ENCODE data around the gene OR2T1.

The OR2T1 gene

GRCh38 chr1:248406721-248407692, 4.2 kb downstream of the OR2T1 start:
- H3K14ac ChIP-seq (ENCODE audit: low read length), result no peak overlapping the region
- no peak overlapping the region for H3K4me3 ChIP-seq (ENCODE audit: low read depth, low read length)
- H3K27me3 ChIP-seq (ENCODE audit: insufficient read depth, low read length), result no peaks in the 10 kb centered on the region
- no peaks in the 10 kb centered on the region for H3K4me1 ChIP-seq (ENCODE audit: control insufficient read depth in 1 of 2, insufficient read depth in 2 of 2, low read length in 2 of 2)
- no peaks in the 10 kb centered on the region for H3K79me1 ChIP-seq (ENCODE audit: low read length)
- no peak overlapping the region for H2BK120ac ChIP-seq (ENCODE audit: insufficient read depth, low read length, poor library complexity)
- H3K18ac ChIP-seq (ENCODE audit: low read length), result no peak overlapping the region
- H3K27ac ChIP-seq (ENCODE audit: low read depth, low read length), result no peak overlapping the region
- H3K9ac ChIP-seq (ENCODE audit: low read length), result no peak overlapping the region
- H3K9me3 ChIP-seq (ENCODE audit: insufficient read depth, low read depth, low read length), result peaks cover 19% of the 10 kb centered on the region
- H4K91ac ChIP-seq (ENCODE audit: low read depth, low read length), result no peak overlapping the region
- H4K8ac ChIP-seq (ENCODE audit: low read depth, low read length), result no peak overlapping the region
- no peaks in the 10 kb centered on the region for H3K79me2 ChIP-seq (ENCODE audit: control insufficient read depth, insufficient read depth, low read length, poor library complexity)
- no peak overlapping the region for H2AFZ ChIP-seq (ENCODE audit: insufficient read depth, low read length, poor library complexity)
- H2BK12ac ChIP-seq (ENCODE audit: low read length), result no peak overlapping the region
- H4K12ac ChIP-seq (ENCODE audit: low read depth, low read length), result no peak overlapping the region
- no peak overlapping the region for H3K4me2 ChIP-seq (ENCODE audit: low read length)
- DNase-seq, result no peak
- H3K4ac ChIP-seq (ENCODE audit: low read depth, low read length), result no peak overlapping the region
- no peak overlapping the region for H2BK5ac ChIP-seq (ENCODE audit: low read depth, low read length, poor library complexity)
- no peaks in the 10 kb centered on the region for H3K36me3 ChIP-seq (ENCODE audit: control insufficient read depth in 1 of 2, insufficient read depth in 2 of 2, low read length in 2 of 2)
- WGBS (ENCODE audit: extremely low coverage, insufficient coverage, insufficient read length), result no CpG with 5 or more reads among the region's 8 CpGs
- H3K23ac ChIP-seq (ENCODE audit: low read length), result no peak overlapping the region
- H2AK5ac ChIP-seq (ENCODE audit: low read length), result no peak overlapping the region

- Histone ChIP-seq H2BK12ac (ENCODE audit: low read length) (no peak overlapping the region), H3K18ac (ENCODE audit: low read length) (no peak overlapping the region), H3K14ac (ENCODE audit: low read length) (no peak overlapping the region), H4K8ac (ENCODE audit: low read depth, low read length) (no peak overlapping the region), H2AK5ac (ENCODE audit: low read length) (no peak overlapping the region), H3K4ac (ENCODE audit: low read depth, low read length) (no peak overlapping the region), H4K91ac (ENCODE audit: low read depth, low read length) (no peak overlapping the region), H4K12ac (ENCODE audit: low read depth, low read length) (no peak overlapping the region), H2BK5ac (ENCODE audit: low read depth, low read length, poor library complexity) (no peak overlapping the region), H3K27ac (ENCODE audit: low read depth, low read length) (no peak overlapping the region), H3K4me1 (ENCODE audit: control insufficient read depth in 1 of 2, insufficient read depth in 2 of 2, low read length in 2 of 2) (no peaks in the 10 kb centered on the region), H3K9me3 (ENCODE audit: insufficient read depth, low read depth, low read length) (peaks cover 20% of the 10 kb centered on the region), H3K4me3 (ENCODE audit: low read depth, low read length) (no peak overlapping the region), H3K27me3 (ENCODE audit: insufficient read depth, low read length) (no peaks in the 10 kb centered on the region), H3K36me3 (ENCODE audit: control insufficient read depth in 1 of 2, insufficient read depth in 2 of 2, low read length in 2 of 2) (no peaks in the 10 kb centered on the region), H3K79me1 (ENCODE audit: low read length) (no peaks in the 10 kb centered on the region), H3K9ac (ENCODE audit: low read length) (no peak overlapping the region), H2AFZ (ENCODE audit: insufficient read depth, low read length, poor library complexity) (no peak overlapping the region), H2BK120ac (ENCODE audit: insufficient read depth, low read length, poor library complexity) (no peak overlapping the region), H3K23ac (ENCODE audit: low read length) (no peak overlapping the region), H3K79me2 (ENCODE audit: control insufficient read depth, insufficient read depth, low read length, poor library complexity) (no peaks in the 10 kb centered on the region), H3K4me2 (ENCODE audit: low read length) (no peak overlapping the region)
- WGBS (ENCODE audit: extremely low coverage, insufficient coverage, insufficient read length), result no CpG with 5 or more reads among the region's 3 CpGs
- no peak for DNase-seq
Observed at GRCh38 chr1:248416226-248416625, 13.4 kb downstream of the OR2T1 start.

- Histone ChIP-seq H2BK12ac (ENCODE audit: low read length) (no peak overlapping the region), H4K8ac (ENCODE audit: low read depth, low read length) (no peak overlapping the region), H3K79me1 (ENCODE audit: low read length) (no peaks in the 10 kb centered on the region), H3K9me3 (ENCODE audit: insufficient read depth, low read depth, low read length) (peaks cover 15% of the 10 kb centered on the region), H3K4me3 (ENCODE audit: low read depth, low read length) (no peak overlapping the region), H2BK120ac (ENCODE audit: insufficient read depth, low read length, poor library complexity) (no peak overlapping the region), H2AK5ac (ENCODE audit: low read length) (no peak overlapping the region), H2AFZ (ENCODE audit: insufficient read depth, low read length, poor library complexity) (no peak overlapping the region), H3K79me2 (ENCODE audit: control insufficient read depth, insufficient read depth, low read length, poor library complexity) (no peaks in the 10 kb centered on the region), H3K4me1 (ENCODE audit: control insufficient read depth in 1 of 2, insufficient read depth in 2 of 2, low read length in 2 of 2) (no peaks in the 10 kb centered on the region), H3K27me3 (ENCODE audit: insufficient read depth, low read length) (no peaks in the 10 kb centered on the region), H3K27ac (ENCODE audit: low read depth, low read length) (no peak overlapping the region), H3K9ac (ENCODE audit: low read length) (no peak overlapping the region), H3K36me3 (ENCODE audit: control insufficient read depth in 1 of 2, insufficient read depth in 2 of 2, low read length in 2 of 2) (no peaks in the 10 kb centered on the region), H3K4me2 (ENCODE audit: low read length) (no peak overlapping the region), H3K23ac (ENCODE audit: low read length) (no peak overlapping the region), H2BK5ac (ENCODE audit: low read depth, low read length, poor library complexity) (no peak overlapping the region), H3K18ac (ENCODE audit: low read length) (no peak overlapping the region), H4K91ac (ENCODE audit: low read depth, low read length) (no peak overlapping the region), H4K12ac (ENCODE audit: low read depth, low read length) (no peak overlapping the region), H3K14ac (ENCODE audit: low read length) (no peak overlapping the region), H3K4ac (ENCODE audit: low read depth, low read length) (no peak overlapping the region)
- no peak for DNase-seq
- WGBS (ENCODE audit: extremely low coverage, insufficient coverage, insufficient read length), result no CpG with 5 or more reads among the region's 2 CpGs
Observed at GRCh38 chr1:248417854-248418253, 15.0 kb downstream of the OR2T1 start.

GRCh38 chr1:248421384-248421783, 18.5 kb downstream of the OR2T1 start:
- Histone ChIP-seq H2AFZ (ENCODE audit: insufficient read depth, low read length, poor library complexity) (no peak overlapping the region), H3K4ac (ENCODE audit: low read depth, low read length) (no peak overlapping the region), H3K4me1 (ENCODE audit: control insufficient read depth in 1 of 2, insufficient read depth in 2 of 2, low read length in 2 of 2) (no peaks in the 10 kb centered on the region), H3K4me3 (ENCODE audit: low read depth, low read length) (no peak overlapping the region), H3K27ac (ENCODE audit: low read depth, low read length) (no peak overlapping the region), H3K23ac (ENCODE audit: low read length) (no peak overlapping the region), H2AK5ac (ENCODE audit: low read length) (no peak overlapping the region), H2BK120ac (ENCODE audit: insufficient read depth, low read length, poor library complexity) (no peak overlapping the region), H3K79me1 (ENCODE audit: low read length) (no peaks in the 10 kb centered on the region), H3K9me3 (ENCODE audit: insufficient read depth, low read depth, low read length) (peaks cover 15% of the 10 kb centered on the region), H3K14ac (ENCODE audit: low read length) (no peak overlapping the region), H3K27me3 (ENCODE audit: insufficient read depth, low read length) (no peaks in the 10 kb centered on the region), H4K91ac (ENCODE audit: low read depth, low read length) (no peak overlapping the region), H2BK12ac (ENCODE audit: low read length) (no peak overlapping the region), H4K8ac (ENCODE audit: low read depth, low read length) (no peak overlapping the region), H3K4me2 (ENCODE audit: low read length) (no peak overlapping the region), H4K12ac (ENCODE audit: low read depth, low read length) (no peak overlapping the region), H3K36me3 (ENCODE audit: control insufficient read depth in 1 of 2, insufficient read depth in 2 of 2, low read length in 2 of 2) (no peaks in the 10 kb centered on the region), H3K18ac (ENCODE audit: low read length) (no peak overlapping the region), H3K9ac (ENCODE audit: low read length) (no peak overlapping the region), H2BK5ac (ENCODE audit: low read depth, low read length, poor library complexity) (no peak overlapping the region), H3K79me2 (ENCODE audit: control insufficient read depth, insufficient read depth, low read length, poor library complexity) (no peaks in the 10 kb centered on the region)
- no peak for DNase-seq
- WGBS (ENCODE audit: extremely low coverage, insufficient coverage, insufficient read length), result no CpG with 5 or more reads among the region's 1 CpG

Data from trophoblast cell (in vitro differentiated cells and primary cell).